PC-3 (cell line): ENCODE measurements around the gene PLAGL2. TPM values are rescaled to one million over a fixed set of nuclear protein-coding genes. Genes with fewer than 3 reads are reported as not detected.

Experiments
- ATAC-seq: fragments of 200-7000 bp; cut with Tn5 transposase; 2 replicates; pipeline ENCODE4 v1.9.1; 2020; ENCODE audit warnings: mild to moderate bottlenecking, moderate library complexity
- BruUV-seq: library from RNA; stranded (reverse); fragments of 400-500 nt; replicated peaks from 2 replicates; lab custom pipeline; 2021; lab: Mats Ljungman, UMichigan
- CTCF ChIA-PET: fragments of 300-600 bp; sonication (Branson Sonifier 250); formaldehyde crosslinking; loops from one replicate; lab custom pipeline; 2022; ENCODE audit warnings: antibody characterized with exemption; lab: Charles Lee
- POLR2A ChIA-PET: fragments of 300-600 bp; sonication (Branson Sonifier 250); formaldehyde crosslinking; loops from one replicate; lab custom pipeline; 2022; ENCODE audit warnings: antibody characterized with exemption; ENCODE audit not compliant: unreplicated experiment; lab: Charles Lee
- DNase-seq: peaks from one replicate; pipeline ENCODE4 v3.0.0-alpha.2; 2015
- H2AFZ ChIP-seq: fragments of 300-600 bp; sonication (generic); 2 replicates; pipeline ENCODE4 v1.6.0; 2016; ENCODE audit warnings: antibody characterized with exemption, low read length
- H3F3A ChIP-seq: fragments of 300-600 bp; sonication (generic); one replicate; pipeline ENCODE4 v1.6.0; 2017; ENCODE audit warnings: antibody characterized with exemption, low read length, control low read depth, mild to moderate bottlenecking; ENCODE audit not compliant: unreplicated experiment
- H3K27ac ChIP-seq: fragments of 300-600 bp; sonication (generic); 2 replicates; pipeline ENCODE4 v1.5.1; 2016; ENCODE audit warnings: mild to moderate bottlenecking, low read length
- H3K27me3 ChIP-seq: fragments of 300-600 bp; sonication (generic); 2 replicates; pipeline ENCODE4 v1.6.1; 2016; ENCODE audit warnings: low read length, mixed read lengths
- H3K36me3 ChIP-seq: fragments of 300-600 bp; sonication (generic); 2 replicates; pipeline ENCODE4 v1.6.1; 2016; ENCODE audit warnings: low read depth, mixed run types, low read length, mixed read lengths
- H3K4me1 ChIP-seq: fragments of 300-600 bp; sonication (generic); 2 replicates; pipeline ENCODE4 v1.5.1; 2016; ENCODE audit warnings: low read length; ENCODE audit not compliant: insufficient read depth
- H3K4me2 ChIP-seq: fragments of 300-600 bp; sonication (generic); 2 replicates; pipeline ENCODE4 v1.6.0; 2016; ENCODE audit warnings: low read length
- H3K4me3 ChIP-seq: fragments of 300-600 bp; sonication (generic); 2 replicates; pipeline ENCODE4 v1.5.1; 2016; ENCODE audit warnings: mild to moderate bottlenecking, low read length, mixed read lengths
- H3K79me2 ChIP-seq: fragments of 300-600 bp; sonication (generic); 2 replicates; pipeline ENCODE4 v1.6.1; 2017; ENCODE audit warnings: low read length, mixed read lengths
- H3K9ac ChIP-seq: fragments of 300-600 bp; sonication (generic); 2 replicates; pipeline ENCODE4 v1.6.0; 2016; ENCODE audit warnings: mild to moderate bottlenecking, low read length
- H3K9me2 ChIP-seq: fragments of 300-600 bp; sonication (generic); replicated peaks from 2 replicates; pipeline ENCODE4 v1.6.1; 2016; ENCODE audit warnings: mixed run types, low read length, mixed read lengths
- H3K9me3 ChIP-seq: fragments of 300-600 bp; sonication (generic); 2 replicates; pipeline ENCODE4 v1.6.1; 2016; ENCODE audit warnings: low read length, mixed read lengths
- H4K20me1 ChIP-seq: fragments of 300-600 bp; sonication (generic); 2 replicates; pipeline ENCODE4 v1.6.1; 2016; ENCODE audit warnings: low read length, mixed read lengths
- CTCF ChIP-seq: fragments of 300-600 bp; sonication (generic); conservative IDR thresholded peaks from 2 replicates; pipeline ENCODE4 v1.5.1; 2017; ENCODE audit warnings: antibody characterized with exemption, low read depth, mild to moderate bottlenecking, low read length
- EZH2 ChIP-seq: fragments of 300-600 bp; sonication (generic); IDR thresholded peaks from one replicate; pipeline ENCODE4 v1.6.1; 2017; ENCODE audit warnings: antibody characterized with exemption, mild to moderate bottlenecking, low read length; ENCODE audit not compliant: unreplicated experiment
- EZH2phosphoT487 ChIP-seq: fragments of 300-600 bp; sonication (generic); IDR thresholded peaks from 2 replicates; pipeline ENCODE4 v1.6.1; 2018; ENCODE audit warnings: mild to moderate bottlenecking, antibody characterized with exemption, low read length, borderline replicate concordance
- intact Hi-C: fragments of 100-400 bp; cut with micrococcal nuclease; formaldehyde crosslinking; loops from 2 replicates; pipeline ENCODE4 v1.9.0; 2023
- total RNA-seq: library from RNA; depleted of rRNA; stranded (reverse); fragments of >200 nt; gene quantifications from 2 replicates; pipeline ENCODE4 v1.2.3, GENCODE V29; 2014

Gene PLAGL2
- total RNA-seq, 1 experiment from 2014 or later: 4.4 TPM

GRCh38 chr20:32153771-32154170 is 53.8 kb downstream of the PLAGL2 start:
- H3K9me3 ChIP-seq: no peaks in the 10 kb centered on the region
- DNase-seq (no peak), ATAC-seq (no peak)
- no peaks in the 10 kb centered on the region for H3F3A ChIP-seq
- peaks cover 40% of the 10 kb centered on the region for H3K36me3 ChIP-seq
- H3K9me2 ChIP-seq: no peaks in the 10 kb centered on the region
- no peaks in the 10 kb centered on the region for H4K20me1 ChIP-seq
- no peak overlapping the region for H2AFZ ChIP-seq
- intact Hi-C loops: no loop called here
- no peak overlapping the region for H3K9ac ChIP-seq
- no peaks in the 10 kb centered on the region for H3K79me2 ChIP-seq
- no peak overlapping the region for H3K4me2 ChIP-seq
- ChIA-PET POLR2A (no interaction called here), CTCF (no interaction called here)
- H3K4me1 ChIP-seq: peaks cover 13% of the 10 kb centered on the region
- no peak overlapping the region for H3K27ac ChIP-seq
- no peaks in the 10 kb centered on the region for H3K27me3 ChIP-seq
- no peak overlapping the region for H3K4me3 ChIP-seq
- no TSS peak for BruUV-seq
- no peak for TF ChIP-seq CTCF
- no peak for TF ChIP-seq EZH2phosphoT487
- no peak for TF ChIP-seq EZH2

GRCh38 chr20:32153156-32153665 is 54.3 kb downstream of the PLAGL2 start:
- Histone ChIP-seq H3F3A (no peaks in the 10 kb centered on the region), H3K4me2 (no peak overlapping the region), H3K9ac (no peak overlapping the region), H4K20me1 (no peaks in the 10 kb centered on the region), H3K36me3 (peaks cover 36% of the 10 kb centered on the region), H3K79me2 (no peaks in the 10 kb centered on the region), H3K4me3 (no peak overlapping the region), H3K9me3 (no peaks in the 10 kb centered on the region), H3K4me1 (peaks cover 13% of the 10 kb centered on the region), H3K9me2 (no peaks in the 10 kb centered on the region), H2AFZ (no peak overlapping the region), H3K27ac (no peak overlapping the region), H3K27me3 (no peaks in the 10 kb centered on the region)
- TF ChIP-seq EZH2phosphoT487 (no peak), CTCF (no peak), EZH2 (no peak)
- intact Hi-C loops: no loop called here
- POLR2A ChIA-PET: no interaction called here
- CTCF ChIA-PET: no interaction called here
- no TSS peak for BruUV-seq
- no peak for ATAC-seq
- DNase-seq: no peak

GRCh38 chr20:32152421-32153155 is 55.0 kb downstream of the PLAGL2 start:
- H3K9me3 ChIP-seq: no peaks in the 10 kb centered on the region
- H3K4me1 ChIP-seq: peaks cover 13% of the 10 kb centered on the region
- H3K27ac ChIP-seq: no peak overlapping the region
- no peak overlapping the region for H3K9ac ChIP-seq
- no peaks in the 10 kb centered on the region for H3K27me3 ChIP-seq
- no peaks in the 10 kb centered on the region for H3K9me2 ChIP-seq
- TF ChIP-seq CTCF: no peak
- no peak for TF ChIP-seq EZH2
- no peak for TF ChIP-seq EZH2phosphoT487
- ChIA-PET CTCF (no interaction called here), POLR2A (no interaction called here)
- H3K79me2 ChIP-seq: no peaks in the 10 kb centered on the region
- no TSS peak for BruUV-seq
- H3K36me3 ChIP-seq: peaks cover 30% of the 10 kb centered on the region
- no peak overlapping the region for H2AFZ ChIP-seq
- H3K4me3 ChIP-seq: no peak overlapping the region
- intact Hi-C loops: no loop called here
- no peaks in the 10 kb centered on the region for H4K20me1 ChIP-seq
- no peak for ATAC-seq
- no peak overlapping the region for H3K4me2 ChIP-seq
- H3F3A ChIP-seq: no peaks in the 10 kb centered on the region
- no peak for DNase-seq
